HEK293 (cell line): Measurements from ENCODE around the gene FBXO10.

ENCODE experiments used
- CTCF ChIA-PET: fragments of 350-600 bp; formaldehyde crosslinking; extraction: SDS; loops from one replicate; lab custom pipeline; 2021; ENCODE audit warnings: antibody characterized with exemption; lab: Yijun Ruan, JAX
- POLR2A ChIA-PET: fragments of 300-600 bp; formaldehyde crosslinking; extraction: SDS; loops from one replicate; lab custom pipeline; 2020; ENCODE audit warnings: antibody characterized with exemption, inconsistent platforms; lab: Yijun Ruan, JAX
- H3K27ac ChIP-seq: fragments of 200-500 bp; sonication (Bioruptor generic); 2 replicates; pipeline ENCODE4 v1.5.1; 2014; ENCODE audit warnings: low read depth, low read length, control low read depth, inconsistent platforms; ENCODE audit errors: extremely low read depth
- H3K36me3 ChIP-seq, 2 experiments: fragments of 200-500 bp in 1 of 2; sonication (Bioruptor generic) in 1 of 2; 1 replicate in 1 of 2; 2 replicates in 1 of 2; pipeline ENCODE4 v1.5.1; 2014 to 2017; ENCODE audit warnings: inconsistent platforms in 2 of 2, low read length in 2 of 2; ENCODE audit not compliant: control insufficient read depth in 2 of 2, insufficient read depth in 1 of 2
- H3K4me1 ChIP-seq: fragments of 200-500 bp; sonication (Bioruptor generic); 2 replicates; pipeline ENCODE4 v1.5.1; 2014; ENCODE audit warnings: mild to moderate bottlenecking, low read length, inconsistent platforms; ENCODE audit not compliant: control insufficient read depth, insufficient read depth
- H3K4me3 ChIP-seq: 2 replicates; pipeline ENCODE4 v1.5.1; 2011; ENCODE audit warnings: low read depth, mild to moderate bottlenecking, control low read depth, low read length, moderate library complexity
- H3K9me3 ChIP-seq: fragments of 200-500 bp; sonication (Bioruptor generic); 2 replicates; pipeline ENCODE4 v1.5.1; 2014; ENCODE audit warnings: low read depth, low read length, inconsistent platforms; ENCODE audit not compliant: control insufficient read depth, insufficient read depth
- GLI4 ChIP-seq: fragments of 450-650 bp; formaldehyde crosslinking; IDR thresholded peaks from 2 replicates; pipeline ENCODE4 v1.5.1; 2016; ENCODE audit warnings: missing biosample characterization, missing genetic modification characterization
- KLF7 ChIP-seq: fragments of 450-650 bp; formaldehyde crosslinking; IDR thresholded peaks from 2 replicates; pipeline ENCODE4 v1.5.1; 2016; ENCODE audit warnings: missing biosample characterization, missing genetic modification characterization, borderline replicate concordance
- KLF8 ChIP-seq: fragments of 450-650 bp; formaldehyde crosslinking; IDR thresholded peaks from 2 replicates; pipeline ENCODE4 v1.5.1; 2016; ENCODE audit warnings: missing biosample characterization, missing genetic modification characterization
- SETDB1 ChIP-seq: IDR thresholded peaks from one replicate; pipeline ENCODE4 v1.6.1; 2017; ENCODE audit warnings: mild to moderate bottlenecking, low read length, moderate library complexity, mixed read lengths; ENCODE audit not compliant: insufficient read length
- ZBTB17 ChIP-seq: fragments of 450-650 bp; formaldehyde crosslinking; IDR thresholded peaks from 2 replicates; pipeline ENCODE4 v1.5.1; 2016; ENCODE audit warnings: missing biosample characterization, missing genetic modification characterization
- ZBTB20 ChIP-seq: fragments of 450-650 bp; formaldehyde crosslinking; IDR thresholded peaks from 2 replicates; pipeline ENCODE4 v1.5.1; 2016; ENCODE audit warnings: missing biosample characterization, missing genetic modification characterization
- ZBTB7A ChIP-seq: fragments of 450-650 bp; formaldehyde crosslinking; IDR thresholded peaks from 2 replicates; pipeline ENCODE4 v1.5.1; 2016; ENCODE audit warnings: low read depth, missing biosample characterization, missing genetic modification characterization
- ZFP37 ChIP-seq: fragments of 450-650 bp; formaldehyde crosslinking; IDR thresholded peaks from 2 replicates; pipeline ENCODE4 v1.5.1; 2016; ENCODE audit warnings: missing biosample characterization, missing genetic modification characterization
- ZNF112 ChIP-seq: fragments of 450-650 bp; formaldehyde crosslinking; IDR thresholded peaks from 2 replicates; pipeline ENCODE4 v1.5.0; 2017; ENCODE audit warnings: missing biosample characterization, missing genetic modification characterization
- ZNF132 ChIP-seq: fragments of 450-650 bp; formaldehyde crosslinking; IDR thresholded peaks from 2 replicates; pipeline ENCODE4 v1.5.1; 2017; ENCODE audit warnings: missing biosample characterization, missing genetic modification characterization, borderline replicate concordance
- ZNF138 ChIP-seq: fragments of 450-650 bp; formaldehyde crosslinking; IDR thresholded peaks from 2 replicates; pipeline ENCODE4 v1.5.1; 2016; ENCODE audit warnings: missing biosample characterization, missing genetic modification characterization, borderline replicate concordance
- ZNF146 ChIP-seq: fragments of 450-650 bp; formaldehyde crosslinking; IDR thresholded peaks from 2 replicates; pipeline ENCODE4 v1.5.1; 2016; ENCODE audit warnings: missing biosample characterization, missing genetic modification characterization
- ZNF157 ChIP-seq: fragments of 450-650 bp; formaldehyde crosslinking; IDR thresholded peaks from 2 replicates; pipeline ENCODE4 v1.5.1; 2016; ENCODE audit warnings: missing biosample characterization, missing genetic modification characterization
- ZNF174 ChIP-seq: fragments of 450-650 bp; formaldehyde crosslinking; IDR thresholded peaks from 2 replicates; pipeline ENCODE4 v1.5.0; 2017; ENCODE audit warnings: missing biosample characterization, mild to moderate bottlenecking, missing genetic modification characterization
- ZNF239 ChIP-seq: fragments of 450-650 bp; formaldehyde crosslinking; IDR thresholded peaks from 2 replicates; pipeline ENCODE4 v1.5.1; 2016; ENCODE audit warnings: missing biosample characterization, missing genetic modification characterization
- ZNF302 ChIP-seq: fragments of 450-650 bp; formaldehyde crosslinking; IDR thresholded peaks from 2 replicates; pipeline ENCODE4 v1.5.1; 2016; ENCODE audit warnings: missing biosample characterization, missing genetic modification characterization, low read depth
- ZNF311 ChIP-seq: fragments of 450-650 bp; formaldehyde crosslinking; IDR thresholded peaks from 2 replicates; pipeline ENCODE4 v1.5.1; 2017; ENCODE audit warnings: missing biosample characterization, missing genetic modification characterization, borderline replicate concordance
- ZNF341 ChIP-seq: fragments of 450-650 bp; formaldehyde crosslinking; IDR thresholded peaks from 2 replicates; pipeline ENCODE4; 2016; ENCODE audit warnings: low read depth, missing biosample characterization, missing genetic modification characterization
- ZNF366 ChIP-seq: fragments of 450-650 bp; formaldehyde crosslinking; conservative IDR thresholded peaks from 2 replicates; pipeline ENCODE4 v1.5.1; 2016; ENCODE audit warnings: missing biosample characterization, missing genetic modification characterization
- ZNF501 ChIP-seq: fragments of 450-650 bp; formaldehyde crosslinking; IDR thresholded peaks from 2 replicates; pipeline ENCODE4 v1.5.1; 2016; ENCODE audit warnings: missing biosample characterization, missing genetic modification characterization
- ZNF521 ChIP-seq: fragments of 450-650 bp; formaldehyde crosslinking; IDR thresholded peaks from 2 replicates; pipeline ENCODE4 v1.5.1; 2017; ENCODE audit warnings: missing biosample characterization, mild to moderate bottlenecking, missing genetic modification characterization
- ZNF529 ChIP-seq: fragments of 450-650 bp; formaldehyde crosslinking; IDR thresholded peaks from 2 replicates; pipeline ENCODE4 v1.5.1; 2017; ENCODE audit warnings: missing genetic modification characterization, missing biosample characterization; ENCODE audit not compliant: insufficient replicate concordance
- ZNF548 ChIP-seq: fragments of 450-650 bp; formaldehyde crosslinking; IDR thresholded peaks from 2 replicates; pipeline ENCODE4 v1.5.1; 2016; ENCODE audit warnings: missing biosample characterization, missing genetic modification characterization
- ZNF558 ChIP-seq: fragments of 450-650 bp; formaldehyde crosslinking; IDR thresholded peaks from 2 replicates; pipeline ENCODE4 v1.5.1; 2016; ENCODE audit warnings: missing biosample characterization, missing genetic modification characterization
- ZNF571 ChIP-seq: fragments of 450-650 bp; formaldehyde crosslinking; IDR thresholded peaks from 2 replicates; pipeline ENCODE4 v1.5.0; 2017; ENCODE audit warnings: missing biosample characterization, missing genetic modification characterization
- ZNF658 ChIP-seq: fragments of 450-650 bp; formaldehyde crosslinking; IDR thresholded peaks from 2 replicates; pipeline ENCODE4; 2016; ENCODE audit warnings: missing biosample characterization, missing genetic modification characterization
- ZNF660 ChIP-seq: fragments of 450-650 bp; IDR thresholded peaks from 2 replicates; pipeline ENCODE4 v1.5.1; 2018; ENCODE audit warnings: missing biosample characterization, mild to moderate bottlenecking, missing genetic modification characterization
- ZNF791 ChIP-seq: fragments of 450-650 bp; formaldehyde crosslinking; IDR thresholded peaks from 2 replicates; pipeline ENCODE4 v1.5.1; 2016; ENCODE audit warnings: missing biosample characterization, missing genetic modification characterization
- TF ChIP-seq, protein P1 (sequence below): fragments of 450-650 bp; formaldehyde crosslinking; IDR thresholded peaks from 2 replicates; pipeline ENCODE4 v1.5.1; 2017; ENCODE audit warnings: missing biosample characterization, missing genetic modification characterization

FBXO10 gene

DNA sequence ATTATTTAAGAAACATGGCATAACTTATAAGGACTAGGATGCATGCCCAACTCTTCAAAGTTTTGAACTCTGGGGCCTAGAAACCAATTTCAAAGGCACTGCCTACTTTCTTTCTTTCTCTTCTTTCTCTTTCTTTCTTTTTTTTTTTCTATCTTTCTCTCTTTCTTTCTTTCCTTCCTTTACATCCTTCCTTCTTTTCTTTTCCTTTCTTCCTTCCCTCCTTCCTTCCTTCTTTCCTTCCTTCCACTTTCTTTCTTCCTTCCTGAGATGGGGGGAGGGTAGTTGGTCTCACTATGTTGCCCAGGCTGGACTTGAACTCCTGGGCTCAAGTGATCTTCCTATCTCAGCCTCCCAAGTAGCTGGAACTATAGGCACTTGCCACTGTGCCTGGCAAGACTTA, 32.1 kb upstream of the FBXO10 start:
- no peaks in the 10 kb centered on the region for H3K4me1 ChIP-seq
- no peak overlapping the region for H3K27ac ChIP-seq
- POLR2A ChIA-PET: no interaction called here
- TF ChIP-seq ZNF658 (tag by site-specific recombination) (no peak), ZNF366 (peak; percentile 74), ZNF791 (tag by site-specific recombination) (no peak), ZNF146 (no peak), ZNF132 (tag by site-specific recombination) (no peak), ZNF302 (tag by site-specific recombination) (no peak), KLF7 (tag by site-specific recombination) (no peak), GLI4 (tag by site-specific recombination) (no peak), ZNF112 (no peak)
- no peak overlapping the region for H3K4me3 ChIP-seq
- CTCF ChIA-PET: interaction anchor here (2.7 kb wide), 1 partner anchor 13 kb away, joined by 8 read pairs; no protein-coding TSS in a partner anchor
- H3K9me3 ChIP-seq: no peaks in the 10 kb centered on the region
- H3K36me3 ChIP-seq: no peaks in the 10 kb centered on the region

DNA sequence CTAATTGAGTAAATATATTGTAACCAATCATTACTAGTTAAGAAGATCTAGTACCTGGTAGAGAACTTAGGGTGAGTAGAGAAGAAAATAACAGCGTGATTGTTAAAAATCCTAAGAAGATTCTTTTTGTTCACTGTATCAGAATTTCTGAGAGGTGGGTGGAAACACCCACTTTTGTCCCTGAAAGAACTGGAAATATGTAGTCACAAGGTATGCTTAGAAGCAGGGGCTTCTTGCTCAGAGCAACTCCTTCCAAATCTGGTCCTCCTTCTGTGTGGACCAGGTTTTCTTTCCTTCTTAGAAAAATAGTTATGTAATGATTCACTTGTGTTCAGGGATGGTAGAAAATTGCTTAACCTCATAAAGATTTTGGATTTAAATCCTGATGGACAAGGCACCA, 28.1 kb upstream of the FBXO10 start:
- no peaks in the 10 kb centered on the region for H3K4me1 ChIP-seq
- no peak overlapping the region for H3K4me3 ChIP-seq
- POLR2A ChIA-PET: no interaction called here
- H3K9me3 ChIP-seq: no peaks in the 10 kb centered on the region
- TF ChIP-seq ZNF174 (tag by site-specific recombination) (no peak), ZNF239 (tag by site-specific recombination) (no peak), ZNF529 (tag by site-specific recombination) (no peak), ZNF660 (tag by site-specific recombination) (no peak), ZNF521 (tag by site-specific recombination) (no peak), ZNF138 (tag by site-specific recombination) (no peak), ZNF548 (tag by site-specific recombination) (no peak), ZBTB20 (tag by site-specific recombination) (no peak), ZNF311 (no peak), ZBTB17 (tag by site-specific recombination) (no peak), ZNF341 (no peak), ZNF571 (no peak), ZNF501 (no peak), SETDB1 (no peak), ZNF558 (tag by site-specific recombination) (no peak), ZNF157 (tag by site-specific recombination) (no peak)
- TF ChIP-seq, all 188 proteins: peak for 0
- CTCF ChIA-PET: no interaction called here
- H3K36me3 ChIP-seq: no peaks in the 10 kb centered on the region
- H3K27ac ChIP-seq: no peak overlapping the region

DNA sequence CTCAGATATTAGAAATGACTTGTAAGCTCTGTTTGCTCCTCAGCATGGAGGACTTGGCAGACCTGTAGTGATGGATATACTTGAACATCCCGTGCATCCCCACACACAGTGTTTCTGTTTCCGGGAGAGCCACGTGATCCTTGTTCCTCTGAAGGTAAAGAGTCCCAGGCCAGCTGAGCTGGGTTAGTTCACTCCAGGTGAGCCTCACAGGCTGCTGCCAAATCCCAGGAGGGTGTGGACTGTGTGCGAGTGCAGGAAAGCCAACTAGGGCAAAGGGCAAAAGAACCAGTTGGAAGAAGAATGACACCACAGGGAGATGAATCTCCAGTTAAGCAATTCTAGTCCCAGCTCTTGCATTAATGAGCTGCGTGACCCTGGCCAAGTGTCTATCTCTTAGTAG, 26.6 kb upstream of the FBXO10 start:
- Histone ChIP-seq H3K36me3 (no peaks in the 10 kb centered on the region), H3K4me1 (no peaks in the 10 kb centered on the region), H3K9me3 (no peaks in the 10 kb centered on the region), H3K27ac (no peak overlapping the region), H3K4me3 (no peak overlapping the region)
- TF ChIP-seq ZNF529 (tag by site-specific recombination) (no peak), KLF8 (tag by site-specific recombination) (no peak), ZFP37 (no peak), ZBTB7A (tag by site-specific recombination) (no peak)
- TF ChIP-seq, protein P1, sequence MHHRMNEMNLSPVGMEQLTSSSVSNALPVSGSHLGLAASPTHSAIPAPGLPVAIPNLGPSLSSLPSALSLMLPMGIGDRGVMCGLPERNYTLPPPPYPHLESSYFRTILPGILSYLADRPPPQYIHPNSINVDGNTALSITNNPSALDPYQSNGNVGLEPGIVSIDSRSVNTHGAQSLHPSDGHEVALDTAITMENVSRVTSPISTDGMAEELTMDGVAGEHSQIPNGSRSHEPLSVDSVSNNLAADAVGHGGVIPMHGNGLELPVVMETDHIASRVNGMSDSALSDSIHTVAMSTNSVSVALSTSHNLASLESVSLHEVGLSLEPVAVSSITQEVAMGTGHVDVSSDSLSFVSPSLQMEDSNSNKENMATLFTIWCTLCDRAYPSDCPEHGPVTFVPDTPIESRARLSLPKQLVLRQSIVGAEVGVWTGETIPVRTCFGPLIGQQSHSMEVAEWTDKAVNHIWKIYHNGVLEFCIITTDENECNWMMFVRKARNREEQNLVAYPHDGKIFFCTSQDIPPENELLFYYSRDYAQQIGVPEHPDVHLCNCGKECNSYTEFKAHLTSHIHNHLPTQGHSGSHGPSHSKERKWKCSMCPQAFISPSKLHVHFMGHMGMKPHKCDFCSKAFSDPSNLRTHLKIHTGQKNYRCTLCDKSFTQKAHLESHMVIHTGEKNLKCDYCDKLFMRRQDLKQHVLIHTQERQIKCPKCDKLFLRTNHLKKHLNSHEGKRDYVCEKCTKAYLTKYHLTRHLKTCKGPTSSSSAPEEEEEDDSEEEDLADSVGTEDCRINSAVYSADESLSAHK (tag by site-specific recombination): no peak
- POLR2A ChIA-PET: interaction anchor here (1.7 kb wide), 1 partner anchor 10 kb away, joined by 5 read pairs; the partner anchor contains the start of gene TOMM5
- CTCF ChIA-PET: interaction anchor here (1.3 kb wide), 1 partner anchor 8 kb away, joined by 3 read pairs; no protein-coding TSS in a partner anchor
